ENCODE data around the gene TNS3.
"Not testable (repeated sequence)": the region's sequence is repeated elsewhere in the genome, so short reads cannot be mapped to it uniquely, and the experiment has no call there.

Gene TNS3

GRCh38 chr7:47591655-47592572 is 10.0 kb upstream of the TNS3 start:
- peaks cover 6% of the 10 kb centered on the region for H3K9me3 Mint-ChIP-seq
- H3K27ac Mint-ChIP-seq: no peak overlapping the region
- H3K4me1 Mint-ChIP-seq (ENCODE audit: low read depth): no peaks in the 10 kb centered on the region
- H3K4me3 Mint-ChIP-seq: no peak overlapping the region
- DNase-seq: no peak
- no peaks in the 10 kb centered on the region for H3K27me3 Mint-ChIP-seq
- H3K36me3 Mint-ChIP-seq (ENCODE audit: low read depth): no peaks in the 10 kb centered on the region

GRCh38 chr7:47591089-47591654 is 9.3 kb upstream of the TNS3 start:
- Mint-ChIP-seq H3K27ac (no peak overlapping the region), H3K4me1 (ENCODE audit: low read depth) (no peaks in the 10 kb centered on the region), H3K9me3 (peaks cover 2% of the 10 kb centered on the region), H3K27me3 (no peaks in the 10 kb centered on the region), H3K4me3 (no peak overlapping the region), H3K36me3 (ENCODE audit: low read depth) (no peaks in the 10 kb centered on the region)
- DNase-seq: no peak

DNA sequence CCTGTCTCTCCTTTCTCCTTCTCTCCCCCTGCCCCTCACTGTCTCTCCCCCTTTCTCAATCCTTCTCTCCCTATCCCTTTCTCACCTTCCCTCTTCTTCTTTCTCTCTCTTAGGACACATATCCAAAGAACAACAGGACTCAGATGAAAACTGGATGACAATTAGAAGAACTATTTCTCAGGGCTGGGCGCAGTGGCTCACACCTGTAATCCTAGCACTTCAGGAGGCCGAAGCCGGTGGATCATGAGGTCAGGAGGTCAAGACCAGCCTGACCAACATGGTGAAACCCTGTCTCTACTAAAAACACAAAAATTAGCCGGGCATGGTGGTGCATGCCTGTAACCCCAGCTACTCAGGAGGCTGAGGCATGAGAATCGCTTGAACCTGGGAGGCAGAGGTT is 8.3 kb upstream of the TNS3 start:
- not testable (repeated sequence) for H3K4me3 Mint-ChIP-seq; H3K36me3 Mint-ChIP-seq (ENCODE audit: low read depth); H3K9me3 Mint-ChIP-seq; H3K4me1 Mint-ChIP-seq (ENCODE audit: low read depth); H3K27ac Mint-ChIP-seq; H3K27me3 Mint-ChIP-seq; DNase-seq

DNA sequence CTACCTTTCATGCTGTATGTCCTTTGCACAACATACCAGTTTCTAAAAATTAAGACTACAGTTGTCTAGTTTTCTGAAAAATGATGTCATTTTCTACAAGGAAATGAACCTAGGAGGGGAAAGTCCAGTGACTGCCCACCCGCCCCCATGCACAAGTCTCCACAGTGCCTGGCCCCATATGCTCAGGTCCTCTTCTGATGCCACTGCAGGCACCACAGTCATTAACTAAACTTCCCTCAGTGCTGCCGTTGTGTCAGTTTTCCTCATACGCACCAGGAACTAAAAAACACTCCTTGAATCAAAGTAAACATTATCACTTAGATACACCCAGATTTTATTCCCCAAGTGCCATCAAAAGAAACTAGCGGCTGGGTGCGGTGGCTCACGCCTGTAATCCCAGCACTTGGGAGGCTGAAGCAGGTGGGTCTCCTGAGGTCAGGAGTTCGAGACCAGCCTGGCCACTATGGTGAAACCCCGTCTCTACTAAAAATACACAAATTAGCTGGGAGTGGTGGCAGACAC is 6.9 kb upstream of the TNS3 start:
- Mint-ChIP-seq H3K4me1 (ENCODE audit: low read depth) (no peaks in the 10 kb centered on the region), H3K27ac (no peak overlapping the region), H3K27me3 (peaks cover under 1% of the 10 kb centered on the region), H3K36me3 (ENCODE audit: low read depth) (no peaks in the 10 kb centered on the region), H3K4me3 (no peak overlapping the region), H3K9me3 (no peaks in the 10 kb centered on the region)
- no peak for DNase-seq

- H3K9me3 Mint-ChIP-seq: no peaks in the 10 kb centered on the region
- H3K4me3 Mint-ChIP-seq: no peak overlapping the region
- H3K36me3 Mint-ChIP-seq (ENCODE audit: low read depth): no peaks in the 10 kb centered on the region
- no peak for DNase-seq
- H3K27me3 Mint-ChIP-seq: peaks cover 9% of the 10 kb centered on the region
- H3K4me1 Mint-ChIP-seq (ENCODE audit: low read depth): no peaks in the 10 kb centered on the region
- no peak overlapping the region for H3K27ac Mint-ChIP-seq
Measured at GRCh38 chr7:47587976-47588375, 6.1 kb upstream of the TNS3 start.

DNA sequence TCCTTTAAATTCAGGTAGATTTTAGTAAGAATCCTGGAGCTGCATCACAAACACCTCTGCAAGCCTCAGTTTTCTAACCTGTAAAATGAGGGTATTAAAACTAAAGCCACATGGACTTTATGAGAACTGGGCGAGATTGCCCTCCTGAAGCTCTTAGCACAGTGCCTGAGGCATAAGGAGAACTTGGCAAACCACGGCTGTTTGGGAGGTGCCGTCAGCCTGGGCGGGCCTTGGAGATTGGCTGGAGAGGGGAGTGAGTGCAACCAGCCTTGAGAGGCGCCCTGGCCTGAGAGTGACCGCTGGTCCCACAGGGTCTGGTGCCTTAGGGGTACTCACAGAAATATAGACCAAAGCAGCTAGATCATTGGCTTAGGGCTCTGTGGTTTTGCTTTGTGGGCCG is 5.4 kb upstream of the TNS3 start:
- H3K4me3 Mint-ChIP-seq: no peak overlapping the region
- DNase-seq: no peak
- no peak overlapping the region for H3K27ac Mint-ChIP-seq
- no peaks in the 10 kb centered on the region for H3K9me3 Mint-ChIP-seq
- no peaks in the 10 kb centered on the region for H3K36me3 Mint-ChIP-seq (ENCODE audit: low read depth)
- H3K4me1 Mint-ChIP-seq (ENCODE audit: low read depth): no peaks in the 10 kb centered on the region
- peaks cover 15% of the 10 kb centered on the region for H3K27me3 Mint-ChIP-seq

GRCh38 chr7:47586925-47587324 is 5.0 kb upstream of the TNS3 start:
- Mint-ChIP-seq H3K27ac (no peak overlapping the region), H3K36me3 (ENCODE audit: low read depth) (no peaks in the 10 kb centered on the region), H3K4me3 (no peak overlapping the region), H3K27me3 (peaks cover 17% of the 10 kb centered on the region), H3K9me3 (no peaks in the 10 kb centered on the region), H3K4me1 (ENCODE audit: low read depth) (no peaks in the 10 kb centered on the region)
- no peak for DNase-seq

DNA sequence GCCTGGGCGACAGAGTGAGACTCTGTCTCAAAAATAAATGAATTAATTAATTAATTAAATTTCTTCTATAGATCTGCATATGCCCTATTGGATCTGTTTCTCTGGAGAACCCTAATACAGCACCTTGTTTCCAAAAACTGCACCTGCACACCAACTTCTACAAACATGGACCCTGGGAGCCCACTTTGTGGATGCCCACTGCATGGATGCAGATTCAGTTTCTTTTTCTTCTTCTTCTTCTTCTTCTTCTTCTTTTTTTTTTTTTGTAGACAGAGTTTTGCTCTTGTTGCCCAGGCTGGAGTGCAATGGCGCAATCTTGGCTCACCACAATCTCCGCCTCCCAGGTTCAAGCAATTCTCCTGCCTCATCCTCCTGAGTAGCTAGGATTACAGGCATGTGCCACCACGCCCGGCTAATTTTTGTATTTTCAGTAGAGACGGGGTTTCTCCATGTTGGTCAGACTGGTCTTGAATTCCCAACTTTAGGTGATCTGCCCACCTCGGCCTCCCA is 4.3 kb upstream of the TNS3 start:
- H3K4me3 Mint-ChIP-seq; DNase-seq; H3K9me3 Mint-ChIP-seq; H3K36me3 Mint-ChIP-seq (ENCODE audit: low read depth); H3K27ac Mint-ChIP-seq; H3K4me1 Mint-ChIP-seq (ENCODE audit: low read depth): not testable (repeated sequence)
- peaks cover 20% of the 10 kb centered on the region for H3K27me3 Mint-ChIP-seq

DNA sequence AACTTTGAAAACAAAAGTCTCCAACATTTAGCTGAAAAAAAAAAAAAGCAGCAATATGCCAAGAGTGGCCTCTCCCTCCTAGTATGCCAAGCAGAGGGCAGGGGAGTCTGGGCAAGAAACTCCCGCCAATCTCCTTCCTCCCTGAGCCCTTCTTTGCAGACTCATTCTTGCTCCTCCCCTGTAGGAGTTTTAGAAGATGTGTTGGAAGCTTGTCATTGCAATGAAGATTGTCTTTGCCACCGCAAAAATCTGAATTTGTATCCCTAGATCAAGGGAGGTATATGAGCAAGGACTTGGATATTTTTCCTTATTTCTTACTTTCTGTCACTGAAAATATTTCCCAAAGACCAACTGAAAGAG is 2.6 kb upstream of the TNS3 start:
- Mint-ChIP-seq H3K36me3 (ENCODE audit: low read depth) (no peaks in the 10 kb centered on the region), H3K27me3 (peaks cover 36% of the 10 kb centered on the region), H3K4me3 (no peak overlapping the region), H3K4me1 (ENCODE audit: low read depth) (no peaks in the 10 kb centered on the region), H3K9me3 (no peaks in the 10 kb centered on the region), H3K27ac (no peak overlapping the region)
- no peak for DNase-seq

DNA sequence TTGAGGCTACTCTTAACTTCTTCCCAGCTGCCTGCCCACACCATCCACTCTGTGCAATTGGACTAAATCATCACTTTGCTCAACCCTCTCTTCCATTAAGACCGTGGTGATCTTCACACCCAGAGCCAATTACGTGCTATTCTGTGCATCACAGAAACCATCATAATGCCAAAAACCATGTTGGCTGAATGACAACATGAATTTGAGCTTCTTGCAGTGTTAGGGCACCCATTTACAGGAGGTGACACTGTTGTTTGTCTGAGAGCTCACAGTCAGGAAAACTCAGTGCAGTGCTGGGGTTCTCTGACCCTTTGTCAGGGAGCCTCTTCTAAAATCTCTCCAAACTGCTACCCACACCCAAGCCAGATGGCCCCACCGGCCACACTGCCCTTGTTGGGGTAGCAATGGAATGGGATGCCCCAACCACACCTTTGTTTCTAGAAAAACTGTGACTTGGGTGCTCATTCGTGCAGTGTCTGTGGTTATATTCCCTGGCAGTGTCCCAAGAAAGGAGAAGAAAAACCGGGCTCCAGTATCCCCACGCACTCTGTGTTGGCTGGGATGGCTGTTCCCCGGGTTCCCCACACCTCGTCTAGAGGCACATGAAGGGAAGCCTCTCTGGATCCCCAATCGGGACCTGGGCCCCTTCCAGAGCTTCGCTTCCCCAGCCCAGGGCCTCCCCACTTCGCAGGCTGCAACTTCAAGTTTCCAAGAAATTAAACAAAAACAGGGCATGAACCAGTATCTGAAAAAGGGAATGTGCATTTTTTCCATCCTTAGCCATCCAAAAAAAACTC is 2.0 kb upstream of the TNS3 start:
- H3K27ac Mint-ChIP-seq: no peak overlapping the region

DNA sequence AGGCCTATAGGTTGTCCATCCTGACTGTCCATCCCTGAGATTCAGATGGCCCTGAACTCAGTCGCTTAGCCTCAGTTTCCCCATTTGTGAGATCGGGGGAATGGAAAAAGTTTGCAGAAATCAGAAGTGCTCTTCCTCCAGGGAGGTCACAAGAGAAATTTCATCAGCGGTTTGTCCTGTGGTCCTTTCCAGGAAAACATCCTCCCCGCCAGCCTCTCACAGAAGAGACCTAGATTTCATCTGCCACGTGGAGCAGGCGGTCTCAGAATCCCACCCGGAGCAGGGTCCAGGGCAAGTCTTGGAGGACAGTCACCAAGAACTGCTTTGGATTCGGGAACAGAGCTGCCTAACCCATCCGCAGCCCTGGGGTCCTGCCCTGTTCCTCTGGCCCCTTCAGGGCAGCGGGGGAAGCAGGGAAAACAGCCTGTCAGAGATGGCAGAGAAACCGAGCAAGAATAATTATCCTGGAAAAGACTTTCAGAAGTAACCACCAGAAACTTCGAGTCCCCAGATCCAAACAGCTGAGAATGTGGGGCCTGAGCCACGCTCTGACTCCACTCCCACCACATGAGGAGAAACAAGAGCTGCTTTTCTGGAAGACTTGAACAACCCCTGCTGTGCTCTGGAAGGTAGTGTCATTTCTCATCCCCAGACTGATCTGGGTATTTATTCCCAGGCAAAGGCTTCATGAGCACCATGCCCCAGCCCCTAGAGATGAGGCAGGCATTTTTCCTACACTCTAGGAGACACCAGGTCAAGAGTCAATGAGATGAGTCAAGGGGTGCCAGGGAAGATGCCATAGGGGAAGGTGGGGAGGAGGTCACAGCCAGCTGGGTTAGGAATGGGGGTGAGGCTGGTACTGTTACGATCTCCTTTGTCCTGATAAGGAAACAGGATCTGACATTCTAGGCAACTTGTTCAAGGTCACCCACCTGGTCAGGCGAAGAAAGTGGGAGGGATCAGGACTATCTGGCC is 1.1 kb upstream of the TNS3 start:
- H3K27ac Mint-ChIP-seq: no peak overlapping the region
- H3K4me3 Mint-ChIP-seq: no peak overlapping the region
- peaks cover 36% of the 10 kb centered on the region for H3K27me3 Mint-ChIP-seq
- peaks cover 3% of the 10 kb centered on the region for H3K4me1 Mint-ChIP-seq (ENCODE audit: low read depth)
- DNase-seq: no peak
- no peaks in the 10 kb centered on the region for H3K9me3 Mint-ChIP-seq
- no peaks in the 10 kb centered on the region for H3K36me3 Mint-ChIP-seq (ENCODE audit: low read depth)

More for the DNA sequence above, 2.0 kb upstream of the TNS3 start:
- H3K27me3 Mint-ChIP-seq: peaks cover 36% of the 10 kb centered on the region
- H3K4me3 Mint-ChIP-seq: no peak overlapping the region
- H3K36me3 Mint-ChIP-seq (ENCODE audit: low read depth): no peaks in the 10 kb centered on the region
- no peak for DNase-seq
- H3K9me3 Mint-ChIP-seq: no peaks in the 10 kb centered on the region
- peaks cover under 1% of the 10 kb centered on the region for H3K4me1 Mint-ChIP-seq (ENCODE audit: low read depth)

DNA sequence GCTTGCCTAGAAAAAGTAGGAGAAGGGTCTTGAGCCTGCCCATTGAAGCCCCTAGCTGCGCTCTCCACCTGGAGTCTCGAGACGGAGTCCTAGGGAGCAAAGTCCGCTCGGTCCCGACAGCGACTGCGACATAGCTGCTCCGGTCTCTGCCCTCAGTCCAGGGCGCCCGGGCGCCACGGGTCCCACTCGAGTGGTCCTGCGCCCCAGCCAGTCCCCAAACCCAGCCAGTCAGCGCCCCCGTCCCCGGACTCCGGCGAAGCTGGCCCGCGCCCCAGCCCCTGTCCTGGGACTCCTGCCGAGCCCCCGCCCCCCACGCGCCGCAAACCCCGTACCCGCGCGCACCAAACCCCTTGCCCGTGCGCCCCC is 490 bp downstream of the TNS3 start:
- Mint-ChIP-seq H3K36me3 (ENCODE audit: low read depth) (no peaks in the 10 kb centered on the region), H3K27ac (no peak overlapping the region), H3K4me1 (ENCODE audit: low read depth) (peaks cover 3% of the 10 kb centered on the region), H3K9me3 (no peaks in the 10 kb centered on the region), H3K4me3 (no peak overlapping the region), H3K27me3 (peaks cover 40% of the 10 kb centered on the region)
- DNase-seq: no peak

DNA sequence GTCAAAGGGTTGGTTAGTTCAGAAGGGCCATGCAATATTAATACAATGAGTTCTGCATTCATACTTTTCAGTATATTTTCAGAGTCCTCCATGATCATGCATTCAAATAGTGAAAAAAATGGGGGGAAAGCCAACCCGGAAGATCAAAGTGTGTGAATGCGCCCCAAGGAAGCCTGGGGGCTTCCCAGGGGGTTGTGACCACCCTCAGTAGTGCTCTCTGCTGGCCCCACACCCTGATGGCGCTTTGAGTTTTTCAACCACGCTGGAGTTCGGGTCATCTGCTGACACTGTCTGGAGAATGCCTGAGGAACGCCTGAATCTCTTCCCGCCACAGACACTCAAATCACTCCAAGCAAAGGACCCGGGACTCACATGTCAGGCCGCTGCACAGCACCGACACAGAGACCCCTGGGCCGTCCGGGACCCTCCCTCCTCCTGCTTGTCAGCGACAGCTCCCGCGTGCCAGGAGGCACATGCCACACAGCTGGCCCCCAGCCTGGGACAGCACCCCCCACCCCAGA is 1.0 kb downstream of the TNS3 start:
- H3K4me1 Mint-ChIP-seq (ENCODE audit: low read depth): peaks cover 3% of the 10 kb centered on the region
- no peaks in the 10 kb centered on the region for H3K9me3 Mint-ChIP-seq
- H3K27me3 Mint-ChIP-seq: peaks cover 40% of the 10 kb centered on the region
- no peak overlapping the region for H3K27ac Mint-ChIP-seq
- H3K4me3 Mint-ChIP-seq: no peak overlapping the region
- DNase-seq: no peak
- no peaks in the 10 kb centered on the region for H3K36me3 Mint-ChIP-seq (ENCODE audit: low read depth)

All from activated T-cell treated with anti-CD3 and anti-CD28 coated beads, Interleukin-2, amount 50 U/mL, for 24 hours (primary cell).